ENCODE results near the gene STXBP3.

STXBP3 gene

GRCh38 chr1:108824051-108824450 is 77.6 kb downstream of the STXBP3 start:
- no peak overlapping the region for H3K27ac ChIP-seq
- TF ChIP-seq ZFX (IDR thresholded peaks at IDR 0.05; ENCODE audit: borderline replicate concordance) (no peak), CTCF (IDR thresholded peaks at IDR 0.05) (no peak)

DNA sequence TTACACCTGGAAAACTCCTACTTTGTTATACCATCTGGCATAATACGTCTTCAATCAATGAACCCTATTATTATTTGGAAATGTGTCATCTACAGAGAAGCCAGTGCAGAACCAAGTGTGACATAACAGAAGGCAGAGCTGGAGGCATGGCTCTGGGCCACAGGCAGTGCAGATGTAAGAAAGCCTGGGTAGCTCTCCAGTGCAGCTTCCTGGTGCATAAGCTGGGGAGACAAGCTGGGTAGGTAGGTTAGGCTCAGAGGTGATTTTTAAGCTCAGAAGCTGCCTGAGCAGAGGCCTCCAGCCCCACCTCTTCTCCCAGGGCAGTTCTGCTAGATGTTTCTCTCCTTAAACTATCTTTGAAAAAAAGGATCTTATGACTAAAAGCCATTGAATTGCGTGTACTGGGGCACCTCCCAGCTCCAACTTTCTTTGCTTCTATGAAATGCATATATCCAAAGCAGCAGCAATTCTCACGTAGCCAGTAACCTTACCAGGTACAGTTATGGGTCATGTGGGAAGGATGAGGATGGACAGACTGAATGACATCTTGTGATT is 79.7 kb downstream of the STXBP3 start:
- no peak overlapping the region for H3K27ac ChIP-seq
- TF ChIP-seq ZFX (IDR thresholded peaks at IDR 0.05; ENCODE audit: borderline replicate concordance) (no peak), CTCF (IDR thresholded peaks at IDR 0.05) (no peak)

- no peak overlapping the region for H3K27ac ChIP-seq
- peak; percentile 88 for TF ChIP-seq CTCF (IDR thresholded peaks at IDR 0.05)
- TF ChIP-seq ZFX (IDR thresholded peaks at IDR 0.05; ENCODE audit: borderline replicate concordance), result no peak
Observed at GRCh38 chr1:108828074-108828961, 81.8 kb downstream of the STXBP3 start.

DNA sequence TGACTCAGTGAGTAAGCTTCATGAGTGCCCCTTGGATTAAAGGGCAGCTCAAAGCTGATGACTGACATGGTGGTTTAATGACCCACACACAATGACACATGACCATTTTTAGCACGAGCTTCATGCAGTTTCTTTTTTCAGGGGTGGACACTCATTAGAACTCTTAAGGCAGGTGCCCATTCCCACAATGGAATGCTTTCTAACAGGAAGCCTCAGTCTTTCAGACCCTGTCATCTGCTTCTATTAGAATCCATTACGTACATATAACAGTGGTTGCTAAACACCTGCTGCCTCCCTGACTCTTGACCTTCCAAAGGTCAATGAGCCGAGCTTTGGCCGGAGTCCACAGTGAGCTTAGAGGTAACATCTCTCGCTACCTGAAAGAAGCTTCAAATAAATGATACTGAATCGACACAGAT is 83.0 kb downstream of the STXBP3 start:
- TF ChIP-seq ZFX (IDR thresholded peaks at IDR 0.05; ENCODE audit: borderline replicate concordance) (no peak), CTCF (IDR thresholded peaks at IDR 0.05) (no peak)
- H3K27ac ChIP-seq, result no peak overlapping the region

GRCh38 chr1:108830119-108831008 is 83.9 kb downstream of the STXBP3 start:
- H3K27ac ChIP-seq, result no peak overlapping the region

GRCh38 chr1:108831225-108831624 is 84.8 kb downstream of the STXBP3 start:
- no peak overlapping the region for H3K27ac ChIP-seq
- TF ChIP-seq CTCF (IDR thresholded peaks at IDR 0.05), result no peak
- no peak for TF ChIP-seq ZFX (IDR thresholded peaks at IDR 0.05; ENCODE audit: borderline replicate concordance)

More at GRCh38 chr1:108830119-108831008, 83.9 kb downstream of the STXBP3 start:
- TF ChIP-seq ZFX (IDR thresholded peaks at IDR 0.05; ENCODE audit: borderline replicate concordance), result no peak
- no peak for TF ChIP-seq CTCF (IDR thresholded peaks at IDR 0.05)
